HG03521 (cell line): ENCODE results near the gene KCNMA1.
"Not testable (repeated sequence)": the region's sequence is repeated elsewhere in the genome, so short reads cannot be mapped to it uniquely, and the experiment has no call there.

Source experiments
- ATAC-seq: cut with Tn5 transposase; IDR thresholded peaks from one replicate; pipeline ENCODE4 v1.9.1; 2021; ENCODE audit warnings: mild to moderate bottlenecking, moderate library complexity; ENCODE audit not compliant: unreplicated experiment

The KCNMA1 gene

GRCh38 chr10:77357185-77357584, 280.4 kb downstream of the KCNMA1 start:
- no peak for ATAC-seq

GRCh38 chr10:77355844-77356243, 281.8 kb downstream of the KCNMA1 start:
- ATAC-seq: no peak

- no peak for ATAC-seq
Observed at GRCh38 chr10:77351386-77351785, 286.2 kb downstream of the KCNMA1 start.

GRCh38 chr10:77350711-77351119, 286.9 kb downstream of the KCNMA1 start:
- no peak for ATAC-seq

GRCh38 chr10:77350134-77350533, 287.5 kb downstream of the KCNMA1 start:
- no peak for ATAC-seq

GRCh38 chr10:77349226-77349625, 288.4 kb downstream of the KCNMA1 start:
- ATAC-seq: no peak

- ATAC-seq: no peak
Observed at GRCh38 chr10:77348751-77349150, 288.9 kb downstream of the KCNMA1 start.

- no peak for ATAC-seq
Observed at GRCh38 chr10:77348082-77348481, 289.5 kb downstream of the KCNMA1 start.

GRCh38 chr10:77347052-77347451, 290.6 kb downstream of the KCNMA1 start:
- no peak for ATAC-seq

- no peak for ATAC-seq
Observed at GRCh38 chr10:77341055-77341454, 296.6 kb downstream of the KCNMA1 start.

- not testable (repeated sequence) for ATAC-seq
Observed at GRCh38 chr10:77339872-77340271, 297.7 kb downstream of the KCNMA1 start.

GRCh38 chr10:77339166-77339565, 298.4 kb downstream of the KCNMA1 start:
- ATAC-seq: no peak

GRCh38 chr10:77338143-77338542, 299.5 kb downstream of the KCNMA1 start:
- ATAC-seq: no peak

GRCh38 chr10:77334501-77334900, 303.1 kb downstream of the KCNMA1 start:
- ATAC-seq: no peak

- ATAC-seq: no peak
Observed at GRCh38 chr10:77333610-77334340, 303.8 kb downstream of the KCNMA1 start.

- no peak for ATAC-seq
Observed at GRCh38 chr10:77332256-77332655, 305.4 kb downstream of the KCNMA1 start.

- no peak for ATAC-seq
Observed at GRCh38 chr10:77328272-77328816, 309.3 kb downstream of the KCNMA1 start.

GRCh38 chr10:77325233-77325537, 312.4 kb downstream of the KCNMA1 start:
- no peak for ATAC-seq

- no peak for ATAC-seq
Observed at GRCh38 chr10:77321838-77322237, 315.8 kb downstream of the KCNMA1 start.

GRCh38 chr10:77320971-77321471, 316.6 kb downstream of the KCNMA1 start:
- no peak for ATAC-seq

- no peak for ATAC-seq
Observed at GRCh38 chr10:77319557-77319956, 318.1 kb downstream of the KCNMA1 start.

- no peak for ATAC-seq
Observed at GRCh38 chr10:77318739-77319138, 318.9 kb downstream of the KCNMA1 start.

- ATAC-seq: no peak
Observed at GRCh38 chr10:77317221-77317620, 320.4 kb downstream of the KCNMA1 start.
